Midbrain (tissue), 1 donor: ENCODE data around the gene BAD.
A peak's percentile ranks its signal among the peaks of the same experiment; 100 is the strongest.

Experiments
- DNase-seq: peaks from one replicate; lab custom pipeline; 2025; lab: John Stamatoyannopoulos, UW

The BAD gene

DNA sequence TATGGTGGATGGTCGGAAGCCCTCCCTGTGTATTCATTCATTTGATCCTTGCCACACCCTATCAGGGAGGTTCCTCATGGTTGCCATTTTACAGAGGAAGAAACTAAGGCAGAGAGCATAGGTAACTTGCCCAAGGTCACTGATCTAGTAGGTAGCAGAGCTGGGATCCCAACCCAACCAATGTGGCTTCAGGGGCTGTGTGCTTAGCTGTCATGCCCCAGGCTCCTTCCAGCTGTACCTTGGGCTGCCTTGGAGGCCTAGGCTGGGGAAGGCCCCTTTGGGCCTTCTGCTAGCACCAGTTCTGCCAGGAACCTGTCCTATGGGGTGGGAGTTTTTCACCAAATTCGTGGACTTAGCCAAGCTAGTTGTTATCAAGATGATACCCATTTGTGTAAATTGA, 8.6 kb downstream of the BAD start:
- DNase-seq = no peak

DNA sequence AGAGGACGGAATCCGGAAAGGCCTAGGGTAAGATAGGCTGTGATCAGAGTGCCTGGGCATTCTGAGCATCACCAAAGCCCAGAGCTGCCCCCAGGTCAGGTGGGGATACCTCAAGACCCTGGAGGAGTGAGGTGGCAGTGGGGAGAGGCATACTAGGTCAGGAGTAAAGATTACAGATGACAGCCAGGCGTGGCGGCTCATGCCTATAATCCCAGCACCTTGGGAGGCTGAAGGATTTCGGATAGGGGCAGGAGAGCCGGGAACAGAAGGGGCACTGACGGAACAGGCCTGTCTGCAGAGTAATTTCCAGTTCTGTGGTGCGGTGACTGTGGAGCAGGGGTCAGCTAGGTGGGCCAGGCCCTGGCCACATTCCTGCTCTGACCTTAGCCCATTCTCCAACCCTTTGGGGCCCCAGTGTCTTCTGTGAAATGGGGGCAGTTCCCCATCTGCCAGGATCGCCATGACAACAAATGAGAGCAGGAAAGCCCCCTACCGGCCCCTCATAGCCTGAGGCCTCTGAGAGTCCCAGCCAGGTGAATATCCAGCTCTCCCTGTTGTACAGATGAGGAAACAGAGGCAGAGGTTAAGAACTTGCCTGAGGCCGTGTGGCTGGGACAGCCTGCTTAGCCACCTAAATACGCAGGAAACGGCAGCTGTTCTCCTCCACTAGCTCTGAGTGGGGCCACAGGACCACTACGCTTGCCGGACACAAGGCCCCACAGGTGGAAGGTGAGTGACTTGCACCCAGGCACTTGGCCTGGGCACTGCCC, 9.2 kb downstream of the BAD start:
- no peak for DNase-seq

DNA sequence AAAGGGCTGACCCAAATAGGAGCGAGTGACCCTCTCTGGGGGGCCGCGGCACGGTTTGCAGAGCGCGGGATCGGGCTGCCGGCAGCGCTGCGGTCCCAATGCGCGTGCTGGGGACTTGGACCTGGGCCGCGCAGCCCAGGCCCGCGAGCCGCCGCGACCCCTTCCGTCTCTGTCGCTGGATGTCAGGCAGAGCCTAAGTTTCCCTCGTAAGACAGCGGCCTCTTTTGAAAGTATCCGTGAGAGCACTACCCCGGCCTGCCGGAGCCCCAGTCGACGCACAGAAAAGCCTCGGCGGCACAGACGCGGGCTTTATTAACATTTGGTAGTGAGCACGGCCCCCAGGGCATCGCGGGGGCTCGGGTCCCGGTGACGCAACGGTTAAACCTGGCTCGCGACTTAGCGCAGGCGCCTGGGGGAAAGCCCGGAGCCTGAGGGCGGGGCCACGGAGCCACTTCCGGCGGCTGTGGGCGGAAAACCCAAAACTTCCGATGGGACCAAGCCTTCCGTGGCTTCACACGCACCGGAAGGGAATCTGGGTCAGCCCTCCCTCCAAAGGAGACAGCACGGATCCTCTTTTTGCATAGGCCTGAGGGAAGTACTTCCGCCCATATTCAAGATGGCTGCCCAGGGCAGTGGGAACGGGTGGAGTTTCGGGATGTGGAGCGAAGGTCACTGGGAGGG, 14.8 kb downstream of the BAD start:
- DNase-seq = peak; percentile 100

DNA sequence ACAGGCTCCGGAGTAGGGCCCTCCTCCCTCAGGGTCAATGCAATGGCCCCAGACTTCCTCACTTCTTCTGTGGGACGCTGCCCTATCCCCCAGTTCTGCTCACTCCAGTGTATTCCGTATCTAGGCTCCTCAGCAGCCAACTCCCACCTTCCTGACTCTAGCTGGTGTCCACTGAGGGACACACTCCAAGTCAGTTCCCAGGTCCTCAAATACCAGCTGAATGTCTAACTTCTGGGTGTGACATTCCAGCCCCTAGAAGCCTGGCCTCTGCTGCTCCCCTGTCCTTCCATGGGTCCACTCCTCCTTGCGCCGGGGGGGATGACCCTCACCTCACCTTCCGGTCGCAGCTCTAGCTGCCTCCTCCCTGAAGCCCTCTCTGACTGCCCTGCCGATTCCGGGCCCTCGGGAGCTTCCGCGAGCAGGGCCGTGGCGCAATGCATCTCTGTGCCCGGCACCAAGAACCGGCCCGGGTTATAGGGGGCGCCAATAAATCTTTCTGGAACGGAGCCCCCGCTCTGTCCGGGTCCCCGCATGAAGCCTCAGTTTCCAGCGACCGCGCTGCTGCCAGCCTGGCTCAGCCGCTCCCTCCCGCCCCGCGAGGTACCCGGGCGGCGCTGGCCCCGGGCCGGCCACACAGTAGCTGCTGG, 15.4 kb downstream of the BAD start:
- DNase-seq = peak; percentile 68

DNA sequence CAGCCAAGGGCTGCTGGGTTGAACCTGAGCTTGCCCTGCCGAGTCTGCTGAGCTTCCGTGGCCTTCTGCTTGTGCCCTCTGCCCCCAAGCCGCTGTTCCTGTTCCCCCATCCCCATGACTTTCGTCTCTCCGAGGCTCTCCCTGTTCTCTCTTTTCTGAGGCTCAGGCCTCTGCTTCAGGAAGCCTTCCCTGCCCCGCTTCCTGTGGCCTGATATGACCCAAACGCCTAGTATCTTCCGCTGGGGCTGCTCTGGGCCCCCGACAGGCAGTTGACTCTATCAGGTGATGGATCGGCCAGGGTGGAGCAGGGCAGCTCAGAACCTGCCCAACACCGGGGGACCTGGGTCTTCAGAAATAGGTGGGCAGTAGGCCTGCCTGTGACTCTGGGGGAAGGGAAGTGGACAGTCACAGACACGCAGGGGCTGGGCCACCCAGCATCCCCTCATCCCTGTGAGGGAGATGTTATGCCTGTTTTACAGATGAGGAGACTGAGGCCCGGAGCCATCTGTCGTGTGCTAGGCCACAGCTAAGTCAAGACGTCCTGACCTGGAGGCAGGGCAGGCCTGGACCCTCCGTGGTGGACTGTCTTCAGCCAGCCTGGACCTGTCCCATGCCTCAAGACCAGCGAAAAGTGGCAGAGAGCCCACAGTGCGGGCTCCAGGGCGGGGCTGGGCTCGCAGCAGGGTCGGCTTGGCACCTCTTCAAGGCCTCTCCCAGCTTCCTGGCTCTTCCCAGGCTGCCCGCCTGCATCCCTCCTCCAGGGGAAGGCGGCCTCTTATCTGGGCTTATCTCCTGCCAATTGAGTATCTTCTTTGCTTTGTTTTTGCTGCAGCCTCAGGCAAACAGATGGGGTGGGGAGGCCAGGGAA, 16.2 kb downstream of the BAD start:
- DNase-seq = peak; percentile 14

DNA sequence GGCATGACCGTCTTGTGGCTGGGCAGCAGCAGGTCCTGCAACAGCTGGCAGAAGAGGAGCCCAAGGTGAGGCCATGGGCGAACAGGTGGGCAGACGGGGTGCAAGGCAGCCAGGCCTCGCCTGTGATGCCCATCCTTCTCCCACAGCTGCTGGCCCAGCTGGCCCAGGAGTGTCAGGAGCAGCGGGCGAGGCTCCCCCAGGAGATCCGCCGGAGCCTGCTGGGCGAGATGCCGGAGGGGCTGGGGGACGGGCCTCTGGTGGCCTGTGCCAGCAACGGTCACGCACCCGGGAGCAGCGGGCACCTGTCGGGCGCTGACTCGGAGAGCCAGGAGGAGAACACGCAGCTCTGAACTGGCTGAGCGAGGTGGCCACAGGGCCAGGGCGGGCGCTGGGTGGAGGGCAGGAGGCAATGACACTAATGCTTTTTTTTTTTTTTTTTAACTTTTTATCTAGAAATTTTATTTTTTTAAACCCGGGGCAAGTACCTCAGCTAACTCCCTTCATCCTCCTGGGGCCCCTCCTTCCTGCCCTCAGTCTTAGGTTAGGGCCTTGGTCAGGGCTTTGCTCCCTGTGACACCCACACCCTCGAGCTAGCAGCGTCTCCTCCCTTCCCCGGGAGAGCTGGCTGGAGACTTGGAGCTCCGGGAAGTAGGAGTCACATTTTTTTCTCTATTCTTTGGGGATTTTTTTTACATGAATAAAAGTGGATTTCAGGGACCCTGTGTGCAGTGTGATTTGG, 17.1 kb downstream of the BAD start:
- DNase-seq = no peak

DNA sequence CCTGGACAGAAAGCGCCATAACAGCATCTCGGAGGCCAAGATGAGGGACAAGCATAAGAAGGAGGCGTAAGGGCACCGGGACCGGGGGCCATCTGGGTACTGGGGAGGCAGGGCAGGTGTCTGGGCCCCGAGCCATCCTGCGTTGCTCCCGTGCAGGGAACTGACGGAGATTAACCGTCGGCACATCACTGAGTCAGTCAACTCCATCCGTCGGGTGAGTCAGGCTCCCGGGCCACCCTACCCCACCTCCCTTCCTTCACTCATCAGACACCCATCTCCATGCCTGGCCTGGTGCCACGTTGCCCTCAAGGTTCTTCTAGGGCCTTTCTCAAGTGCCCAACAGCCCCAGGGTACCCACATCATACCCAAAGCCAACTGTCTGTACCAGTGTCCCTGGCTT, 18.1 kb downstream of the BAD start:
- no peak for DNase-seq

DNA sequence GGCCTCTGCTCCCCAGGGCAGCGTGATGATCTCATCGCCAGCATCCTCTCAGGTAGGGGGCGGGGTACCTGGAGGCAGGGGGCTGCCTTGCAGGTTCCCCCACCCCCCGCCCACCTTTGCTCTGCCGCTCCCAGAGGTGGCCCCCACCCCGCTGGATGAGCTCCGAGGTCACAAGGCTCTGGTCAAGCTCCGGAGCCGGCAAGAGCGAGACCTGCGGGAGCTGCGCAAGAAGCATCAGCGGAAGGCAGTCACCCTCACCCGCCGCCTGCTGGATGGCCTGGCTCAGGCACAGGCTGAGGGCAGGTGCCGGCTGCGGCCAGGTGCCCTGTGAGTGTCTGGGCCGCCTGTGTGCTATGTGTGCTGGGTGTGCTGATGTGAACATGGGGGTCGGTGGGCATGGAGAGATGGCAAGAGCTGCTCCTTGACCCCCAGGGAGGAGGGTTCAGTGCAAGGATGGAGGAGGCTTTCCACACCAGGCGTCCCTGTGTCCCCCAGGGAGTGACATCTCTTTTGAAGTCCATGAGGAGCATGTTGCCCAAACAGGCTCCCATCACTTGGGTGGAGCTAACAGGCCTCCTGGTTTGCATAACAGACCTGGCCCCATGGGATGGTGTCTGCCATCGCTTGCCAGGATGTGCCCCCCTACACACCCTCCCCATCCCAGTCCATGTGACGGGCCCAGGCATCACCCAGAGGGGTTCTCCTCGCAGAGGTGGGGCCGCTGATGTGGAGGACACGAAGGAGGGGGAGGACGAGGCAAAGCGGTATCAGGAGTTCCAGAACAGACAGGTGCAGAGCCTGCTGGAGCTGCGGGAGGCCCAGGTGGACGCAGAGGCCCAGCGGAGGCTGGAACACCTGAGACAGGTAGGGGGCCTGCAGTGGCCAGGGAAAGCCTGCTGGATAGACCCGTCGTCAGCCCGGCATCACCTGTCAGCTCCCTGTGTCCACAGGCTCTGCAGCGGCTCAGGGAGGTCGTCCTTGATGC, 19.0 kb downstream of the BAD start:
- DNase-seq = no peak

DNA sequence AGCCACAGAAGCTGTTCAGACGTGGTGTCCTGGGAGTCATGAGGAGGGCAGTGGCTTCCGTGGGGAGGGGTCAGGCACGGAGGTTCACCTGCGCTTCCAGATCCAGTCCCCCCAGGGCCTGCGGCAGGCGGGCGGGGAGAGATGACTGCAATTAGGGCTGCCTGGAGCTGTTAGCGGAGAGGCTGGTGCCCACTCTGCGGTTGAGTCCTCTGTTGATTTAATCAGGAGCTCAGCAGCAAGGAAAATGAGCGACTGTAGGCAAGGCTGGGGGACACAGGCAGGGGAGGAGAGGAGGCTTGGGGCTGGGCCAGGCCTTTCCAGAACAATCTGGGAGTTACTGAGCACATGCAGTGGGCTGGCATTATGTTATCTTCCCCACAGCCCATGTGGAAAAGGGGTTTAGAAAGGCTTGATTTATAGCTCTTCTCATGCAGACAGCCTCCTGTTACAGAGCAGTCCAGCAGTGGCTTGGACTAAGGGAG, 20.1 kb downstream of the BAD start:
- no peak for DNase-seq

DNA sequence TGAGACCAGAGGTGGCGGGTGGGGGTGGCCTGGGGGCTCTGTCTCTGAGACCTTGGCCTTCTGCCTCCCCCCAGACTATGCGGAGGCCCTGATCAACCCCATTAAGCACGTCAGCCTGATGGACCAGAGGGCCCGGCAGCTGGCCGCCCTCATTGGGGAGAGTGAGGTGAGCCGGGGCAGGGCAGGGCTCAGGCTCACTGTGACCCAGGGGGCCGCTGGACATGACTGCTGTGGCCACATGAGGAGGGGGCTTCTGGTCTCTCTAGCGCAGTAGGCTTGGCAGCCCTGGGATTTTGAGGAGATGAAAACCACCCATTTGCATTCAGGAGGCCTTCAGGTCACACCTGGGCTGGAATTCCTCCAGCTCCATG, 20.5 kb downstream of the BAD start:
- no peak for DNase-seq

DNA sequence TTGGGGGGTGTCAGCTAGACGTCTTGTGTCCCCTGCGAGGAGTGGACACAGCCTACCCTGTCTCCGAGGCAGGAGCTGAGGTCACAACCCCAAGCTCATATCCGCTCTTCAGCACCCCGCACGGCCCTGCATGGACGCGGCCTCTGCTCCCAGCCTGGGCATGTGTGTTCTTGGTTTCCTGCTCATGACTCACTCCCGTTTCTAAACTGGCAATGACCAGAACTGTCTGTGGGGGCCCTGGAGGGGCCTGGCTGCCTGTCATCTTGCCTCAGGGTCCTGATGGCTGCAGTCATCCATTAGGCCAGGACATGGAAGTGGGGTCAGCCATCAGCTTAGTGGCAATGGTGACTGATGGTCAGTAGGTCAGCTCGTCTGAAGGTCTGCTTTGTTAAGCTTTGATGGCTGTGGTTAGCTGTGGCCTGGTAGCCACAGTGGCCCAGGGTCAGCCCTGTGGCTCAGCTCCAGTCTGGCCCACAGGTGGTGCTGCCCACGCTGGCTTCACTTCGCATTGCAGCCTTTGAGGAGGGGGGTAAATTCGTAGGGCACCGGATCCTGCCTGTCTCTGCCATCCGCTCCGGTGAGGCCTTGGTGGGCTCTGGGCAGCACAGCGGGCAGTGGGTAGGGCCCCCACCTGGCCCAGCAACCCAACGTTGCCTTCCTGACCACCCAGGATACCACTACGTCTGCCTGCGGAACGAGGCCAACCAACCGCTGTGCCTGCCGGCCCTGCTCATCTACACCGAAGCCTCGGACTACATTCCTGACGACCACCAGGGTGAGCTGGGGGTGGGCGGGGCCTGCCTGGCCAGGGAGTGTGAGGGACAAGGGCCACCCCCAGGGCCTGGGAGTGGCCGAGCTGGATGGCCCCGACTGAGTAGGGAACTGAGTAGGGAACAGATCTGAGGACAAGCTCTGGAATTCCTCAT, 21.2 kb downstream of the BAD start:
- no peak for DNase-seq

DNA sequence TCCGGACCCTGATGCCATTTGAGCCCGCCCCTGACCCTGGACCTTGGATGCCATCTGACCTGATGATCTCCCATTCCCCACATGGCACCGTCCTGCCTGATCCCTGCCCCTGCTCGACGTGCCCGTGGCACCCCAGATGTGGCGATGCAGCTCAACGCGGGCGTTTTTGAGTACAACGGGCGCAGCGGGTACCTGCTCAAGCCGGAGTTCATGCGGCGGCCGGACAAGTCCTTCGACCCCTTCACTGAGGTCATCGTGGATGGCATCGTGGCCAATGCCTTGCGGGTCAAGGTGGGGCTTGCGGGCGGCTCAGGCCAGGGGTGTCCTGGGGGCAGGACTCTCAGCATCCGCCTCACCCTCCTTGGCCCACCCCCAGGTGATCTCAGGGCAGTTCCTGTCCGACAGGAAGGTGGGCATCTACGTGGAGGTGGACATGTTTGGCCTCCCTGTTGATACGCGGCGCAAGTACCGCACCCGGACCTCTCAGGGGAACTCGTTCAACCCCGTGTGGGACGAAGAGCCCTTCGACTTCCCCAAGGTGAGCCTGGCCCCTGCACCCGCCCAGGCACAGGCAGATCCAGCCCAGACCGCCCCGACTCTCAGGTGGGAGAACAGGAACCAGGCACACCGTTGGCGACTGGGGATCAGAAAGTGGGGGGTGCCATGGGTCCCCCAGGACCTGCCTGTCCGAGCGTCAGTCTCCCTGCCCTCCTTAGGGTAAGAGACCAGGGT, 22.0 kb downstream of the BAD start:
- no peak for DNase-seq

DNA sequence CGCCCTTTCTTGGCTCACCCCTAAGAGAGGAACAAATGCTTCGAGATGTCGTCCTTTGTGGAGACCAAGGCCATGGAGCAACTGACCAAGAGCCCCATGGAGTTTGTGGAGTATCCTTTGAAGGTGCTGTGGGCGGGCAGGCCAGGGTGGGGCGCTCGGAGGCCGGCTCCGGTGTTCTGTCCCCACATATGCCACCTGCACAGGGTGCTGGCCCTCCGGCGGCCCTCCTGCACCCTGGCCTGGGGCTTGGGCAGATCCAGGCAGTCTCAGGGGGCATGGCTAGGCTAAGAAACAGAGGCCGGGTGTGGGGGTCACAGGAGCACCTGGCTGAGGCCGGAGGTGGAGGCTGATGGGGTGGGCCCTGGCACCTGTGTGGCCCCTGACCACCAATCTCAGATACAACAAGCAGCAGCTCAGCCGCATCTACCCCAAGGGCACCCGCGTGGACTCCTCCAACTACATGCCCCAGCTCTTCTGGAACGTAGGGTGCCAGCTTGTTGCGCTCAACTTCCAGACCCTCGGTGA, 22.8 kb downstream of the BAD start:
- DNase-seq = no peak

DNA sequence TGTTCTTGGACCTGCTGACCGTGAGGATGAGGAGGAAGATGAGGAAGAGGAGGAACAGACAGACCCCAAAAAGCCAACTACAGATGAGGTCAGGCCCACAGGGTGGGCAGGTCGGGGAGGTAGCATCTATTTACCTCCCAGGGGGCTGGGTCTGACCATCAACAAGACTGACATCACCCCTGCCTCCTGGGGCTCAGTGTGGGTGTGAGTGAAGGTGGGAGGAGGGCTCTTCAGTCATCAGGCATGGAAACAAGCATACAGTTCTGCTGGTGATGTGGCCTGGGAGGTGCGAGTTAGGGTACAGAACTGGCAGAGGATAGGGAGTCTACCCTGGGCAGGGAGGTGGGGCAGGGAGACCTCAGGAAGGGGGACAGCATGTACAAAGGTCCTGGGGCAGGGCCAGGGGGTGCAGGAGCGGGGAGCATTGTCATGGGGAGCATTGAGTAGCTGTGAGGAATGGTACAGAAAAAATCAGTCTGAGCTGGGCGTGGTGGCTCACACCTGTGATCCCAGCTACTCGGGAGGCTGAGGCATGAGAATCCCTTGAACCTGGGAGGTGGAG, 24.2 kb downstream of the BAD start:
- DNase-seq = no peak

DNA sequence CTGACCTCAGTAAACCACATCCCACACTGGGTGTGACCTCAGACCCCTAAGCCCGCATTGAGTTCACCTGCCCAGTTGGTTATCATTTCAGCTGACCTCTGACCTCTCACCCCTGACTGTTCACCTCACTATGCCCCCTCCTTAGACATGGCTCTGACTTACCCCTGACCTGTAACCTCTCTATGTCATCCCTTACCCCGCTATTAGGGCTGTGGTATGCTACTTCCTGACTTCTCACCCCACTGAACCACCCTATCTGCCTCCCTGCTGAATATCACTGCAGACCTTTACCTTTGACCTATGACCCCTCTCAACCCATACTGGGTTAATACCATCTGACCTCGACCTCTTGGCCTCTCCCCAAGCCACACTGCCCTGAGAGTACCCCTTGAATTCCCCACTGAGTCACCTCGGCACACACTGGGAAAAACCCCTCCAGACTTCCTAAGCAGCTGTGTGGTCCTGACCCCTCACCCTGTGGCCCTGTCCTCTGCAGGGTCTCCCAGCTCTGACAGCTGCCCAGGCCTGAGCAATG, 24.9 kb downstream of the BAD start:
- DNase-seq = no peak

DNA sequence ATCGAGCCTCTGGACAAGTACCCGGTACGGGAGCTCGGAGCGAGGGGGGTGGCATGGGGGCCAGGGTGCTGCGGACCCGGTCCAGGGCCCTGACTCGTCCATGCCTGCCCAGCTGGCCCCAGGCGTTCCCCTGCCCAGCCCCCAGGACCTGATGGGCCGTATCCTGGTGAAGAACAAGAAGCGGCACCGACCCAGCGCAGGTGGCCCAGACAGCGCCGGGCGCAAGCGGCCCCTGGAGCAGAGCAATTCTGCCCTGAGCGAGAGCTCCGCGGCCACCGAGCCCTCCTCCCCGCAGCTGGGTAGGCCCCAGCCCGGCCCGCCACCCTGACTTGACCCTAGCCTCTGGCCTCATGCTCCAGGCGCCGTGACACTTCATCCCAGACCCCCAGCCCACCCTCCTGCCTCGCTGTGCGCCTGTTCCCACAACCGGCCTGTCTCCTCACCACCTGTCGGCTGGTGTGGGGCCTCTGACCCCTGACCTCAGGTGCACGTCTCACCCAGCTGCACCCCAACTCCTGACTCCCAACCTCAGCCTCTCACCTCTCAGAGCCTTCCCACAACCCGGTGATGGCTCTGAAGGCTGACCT, 25.4 kb downstream of the BAD start:
- DNase-seq = no peak

DNA sequence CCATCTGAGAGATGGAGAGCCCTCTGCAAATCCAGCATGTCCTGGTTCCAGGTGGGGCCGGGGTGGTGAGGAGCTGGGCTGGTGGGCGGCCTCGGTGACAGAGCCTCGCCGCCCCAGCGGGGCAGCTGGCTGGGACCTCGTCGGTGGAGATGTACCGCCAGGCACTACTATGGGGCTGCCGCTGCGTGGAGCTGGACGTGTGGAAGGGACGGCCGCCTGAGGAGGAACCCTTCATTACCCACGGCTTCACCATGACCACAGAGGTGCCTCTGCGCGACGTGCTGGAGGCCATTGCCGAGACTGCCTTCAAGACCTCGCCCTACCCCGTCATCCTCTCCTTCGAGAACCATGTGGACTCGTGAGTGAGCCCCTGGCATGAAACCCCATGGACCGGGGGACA, 26.1 kb downstream of the BAD start:
- no peak for DNase-seq
